ENCODE measurements around the gene TRIM24. TPM values are rescaled to one million over a fixed set of nuclear protein-coding genes. Genes with fewer than 3 reads are reported as not detected.

Gene TRIM24
- polyA plus RNA-seq, 1 donor (not counting 4 experiments of a cell fraction or from before 2014, with no cell fraction given) = 7.9 TPM

DNA sequence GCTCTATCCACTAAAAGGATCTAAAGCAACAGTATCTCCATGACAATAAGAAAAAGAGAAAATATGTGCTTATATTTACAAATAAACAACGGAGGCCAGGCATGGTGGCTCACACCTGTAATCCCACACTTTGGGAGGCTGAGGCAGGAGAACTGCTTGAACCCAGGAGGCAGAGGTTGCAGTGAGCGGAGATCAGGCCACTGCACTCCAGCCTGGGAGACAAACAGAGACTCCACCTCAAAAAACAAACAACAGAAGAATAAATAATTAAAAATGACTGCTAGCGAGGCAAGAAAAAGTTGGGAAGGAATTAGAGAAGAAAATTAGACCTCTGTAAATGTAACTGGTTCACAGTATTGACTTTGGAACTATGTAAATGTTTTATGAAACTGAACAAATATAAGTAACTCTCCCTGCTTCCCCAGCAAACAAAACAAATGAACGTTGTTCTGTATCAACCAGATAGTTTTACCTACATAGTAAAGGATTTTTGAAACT, 17.1 kb downstream of the TRIM24 start:
- TF ChIP-seq EZH2 (IDR thresholded peaks at IDR 0.05; ENCODE audit: low read length) = no peak
- TF ChIP-seq, protein P1, sequence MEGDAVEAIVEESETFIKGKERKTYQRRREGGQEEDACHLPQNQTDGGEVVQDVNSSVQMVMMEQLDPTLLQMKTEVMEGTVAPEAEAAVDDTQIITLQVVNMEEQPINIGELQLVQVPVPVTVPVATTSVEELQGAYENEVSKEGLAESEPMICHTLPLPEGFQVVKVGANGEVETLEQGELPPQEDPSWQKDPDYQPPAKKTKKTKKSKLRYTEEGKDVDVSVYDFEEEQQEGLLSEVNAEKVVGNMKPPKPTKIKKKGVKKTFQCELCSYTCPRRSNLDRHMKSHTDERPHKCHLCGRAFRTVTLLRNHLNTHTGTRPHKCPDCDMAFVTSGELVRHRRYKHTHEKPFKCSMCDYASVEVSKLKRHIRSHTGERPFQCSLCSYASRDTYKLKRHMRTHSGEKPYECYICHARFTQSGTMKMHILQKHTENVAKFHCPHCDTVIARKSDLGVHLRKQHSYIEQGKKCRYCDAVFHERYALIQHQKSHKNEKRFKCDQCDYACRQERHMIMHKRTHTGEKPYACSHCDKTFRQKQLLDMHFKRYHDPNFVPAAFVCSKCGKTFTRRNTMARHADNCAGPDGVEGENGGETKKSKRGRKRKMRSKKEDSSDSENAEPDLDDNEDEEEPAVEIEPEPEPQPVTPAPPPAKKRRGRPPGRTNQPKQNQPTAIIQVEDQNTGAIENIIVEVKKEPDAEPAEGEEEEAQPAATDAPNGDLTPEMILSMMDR (optimal IDR thresholded peaks at IDR 0.05 in 1 of 3, IDR thresholded peaks at IDR 0.05 in 1 of 3, conservative IDR thresholded peaks at IDR 0.05 in 1 of 3; ENCODE audit: extremely low read depth in 1 of 3, insufficient read depth in 2 of 3, low read length in 3 of 3) = no peak
- dilution Hi-C loops (cut with MboI; ENCODE audit: extremely low pct_ligation_motif_present, low sequenced_read_pairs) = no loop called here
- Histone ChIP-seq H3K4me1 (ENCODE audit: control insufficient read depth, extremely low read depth, insufficient read depth, low read length) (no peaks in the 10 kb centered on the region), H3K4me2 (ENCODE audit: control insufficient read depth, extremely low read depth, insufficient read depth, low read depth, low read length) (no peak overlapping the region), H3K9me1 (ENCODE audit: control insufficient read depth, extremely low read depth, insufficient read depth, low read length) (no peaks in the 10 kb centered on the region), H3K9me3 (ENCODE audit: control insufficient read depth, low read depth, low read length) (no peaks in the 10 kb centered on the region), H3K27ac (ENCODE audit: control insufficient read depth, insufficient read depth, low read length) (no peak overlapping the region), H3K9ac (ENCODE audit: control insufficient read depth, extremely low read depth, insufficient read depth, low read length) (no peak overlapping the region), H3K27me3 (ENCODE audit: control insufficient read depth, extremely low read depth, insufficient read depth, low read length) (no peaks in the 10 kb centered on the region), H2AFZ (ENCODE audit: control insufficient read depth, low read length) (no peak overlapping the region), H4K20me1 (ENCODE audit: control insufficient read depth, extremely low read depth, insufficient read depth, low read length) (no peaks in the 10 kb centered on the region), H3K36me3 (ENCODE audit: control insufficient read depth in 2 of 2, extremely low read depth in 1 of 2, insufficient read depth in 2 of 2, low read length in 2 of 2) (no peaks in the 10 kb centered on the region), H3K4me3 (ENCODE audit: control insufficient read depth in 2 of 3, extremely low read depth in 1 of 3, insufficient read depth in 2 of 3, low read depth in 1 of 3, low read length in 3 of 3) (no peak overlapping the region), H3K79me2 (ENCODE audit: control insufficient read depth, insufficient read depth, low read length) (peaks cover 15% of the 10 kb centered on the region)
- FAIRE-seq = no peak
- no peak for DNase-seq (ENCODE audit: low read depth, low spot score)

DNA sequence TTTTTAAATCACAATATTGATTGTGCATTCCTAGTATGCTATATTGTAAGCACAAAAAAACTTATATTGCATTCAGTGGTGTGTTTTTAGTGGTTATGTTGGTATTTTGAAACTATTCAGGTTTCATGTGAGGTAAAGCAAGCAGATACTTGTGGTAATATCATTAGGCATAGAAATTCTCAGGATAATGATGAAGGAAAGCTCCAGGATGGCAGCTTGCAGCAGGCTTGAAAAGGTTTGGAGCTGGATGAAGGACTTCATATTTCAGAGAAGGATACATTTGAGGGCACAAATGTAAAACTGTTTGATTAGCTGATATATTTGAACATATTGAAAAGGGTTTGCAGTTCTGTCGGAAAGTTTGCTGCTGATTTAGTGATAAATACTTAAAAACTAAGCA, 17.5 kb downstream of the TRIM24 start:
- Histone ChIP-seq H4K20me1 (ENCODE audit: control insufficient read depth, extremely low read depth, insufficient read depth, low read length) (no peaks in the 10 kb centered on the region), H3K36me3 (ENCODE audit: control insufficient read depth in 2 of 2, extremely low read depth in 1 of 2, insufficient read depth in 2 of 2, low read length in 2 of 2) (no peaks in the 10 kb centered on the region)
- no peak for FAIRE-seq

More for the DNA sequence above, 17.5 kb downstream of the TRIM24 start:
- no peak for DNase-seq (ENCODE audit: low read depth, low spot score)
- TF ChIP-seq, protein P1 (optimal IDR thresholded peaks at IDR 0.05 in 1 of 3, IDR thresholded peaks at IDR 0.05 in 1 of 3, conservative IDR thresholded peaks at IDR 0.05 in 1 of 3; ENCODE audit: extremely low read depth in 1 of 3, insufficient read depth in 2 of 3, low read length in 3 of 3) = no peak
- TF ChIP-seq EZH2 (IDR thresholded peaks at IDR 0.05; ENCODE audit: low read length) = no peak
- H3K79me2 ChIP-seq (ENCODE audit: control insufficient read depth, insufficient read depth, low read length) = peaks cover 13% of the 10 kb centered on the region
- H3K4me3 ChIP-seq (ENCODE audit: control insufficient read depth in 2 of 3, extremely low read depth in 1 of 3, insufficient read depth in 2 of 3, low read depth in 1 of 3, low read length in 3 of 3) = no peak overlapping the region
- no peaks in the 10 kb centered on the region for H3K9me3 ChIP-seq (ENCODE audit: control insufficient read depth, low read depth, low read length)
- H3K4me2 ChIP-seq (ENCODE audit: control insufficient read depth, extremely low read depth, insufficient read depth, low read depth, low read length) = no peak overlapping the region
- H3K4me1 ChIP-seq (ENCODE audit: control insufficient read depth, extremely low read depth, insufficient read depth, low read length) = no peaks in the 10 kb centered on the region
- H3K9ac ChIP-seq (ENCODE audit: control insufficient read depth, extremely low read depth, insufficient read depth, low read length) = no peak overlapping the region
- no peak overlapping the region for H2AFZ ChIP-seq (ENCODE audit: control insufficient read depth, low read length)
- H3K27me3 ChIP-seq (ENCODE audit: control insufficient read depth, extremely low read depth, insufficient read depth, low read length) = no peaks in the 10 kb centered on the region
- dilution Hi-C loops (cut with MboI; ENCODE audit: extremely low pct_ligation_motif_present, low sequenced_read_pairs) = no loop called here
- H3K9me1 ChIP-seq (ENCODE audit: control insufficient read depth, extremely low read depth, insufficient read depth, low read length) = no peaks in the 10 kb centered on the region
- no peak overlapping the region for H3K27ac ChIP-seq (ENCODE audit: control insufficient read depth, insufficient read depth, low read length)
